HG03196 (cell line): ENCODE results near the gene ARHGAP22.

Experiments used
- ATAC-seq: cut with Tn5 transposase; IDR thresholded peaks from one replicate; pipeline ENCODE4 v1.9.1; 2021; ENCODE audit not compliant: unreplicated experiment

Gene ARHGAP22

DNA sequence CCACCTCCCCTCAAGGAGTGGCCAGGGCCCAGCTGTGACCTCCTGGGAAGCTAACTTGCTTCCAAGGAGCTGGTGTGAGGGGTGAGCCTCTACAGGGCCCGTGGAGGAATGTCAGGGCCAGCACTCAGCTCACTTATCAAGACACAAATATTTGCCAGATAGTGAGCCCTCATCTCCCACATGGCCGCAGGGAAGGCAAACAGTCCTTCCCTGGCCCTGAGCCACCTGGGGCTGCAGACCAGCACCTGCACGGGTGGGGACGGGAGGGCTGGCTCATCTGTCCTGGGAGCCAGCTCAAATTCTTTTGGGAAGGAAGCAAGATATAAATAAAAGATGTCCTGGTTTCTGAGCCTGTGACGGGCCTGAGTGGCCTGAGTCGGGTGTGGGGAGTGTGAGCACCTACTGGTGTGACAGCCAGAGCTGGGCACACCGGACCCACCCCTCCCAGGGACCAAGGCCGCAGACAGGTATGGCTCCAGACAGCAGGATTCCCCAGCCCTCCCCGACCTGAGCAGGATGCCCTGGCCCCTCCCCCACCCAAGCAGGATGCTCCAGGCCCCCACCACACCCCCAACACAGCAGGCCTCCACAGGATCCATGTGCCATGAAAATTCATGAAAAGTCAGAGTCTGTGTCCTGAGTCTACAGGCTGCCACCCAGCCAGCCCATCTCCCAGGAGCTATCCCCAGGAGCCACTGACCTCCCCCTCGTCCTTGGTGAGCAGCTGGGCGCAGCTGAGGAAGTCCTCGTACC, 150.4 kb downstream of the ARHGAP22 start:
- no peak for ATAC-seq

DNA sequence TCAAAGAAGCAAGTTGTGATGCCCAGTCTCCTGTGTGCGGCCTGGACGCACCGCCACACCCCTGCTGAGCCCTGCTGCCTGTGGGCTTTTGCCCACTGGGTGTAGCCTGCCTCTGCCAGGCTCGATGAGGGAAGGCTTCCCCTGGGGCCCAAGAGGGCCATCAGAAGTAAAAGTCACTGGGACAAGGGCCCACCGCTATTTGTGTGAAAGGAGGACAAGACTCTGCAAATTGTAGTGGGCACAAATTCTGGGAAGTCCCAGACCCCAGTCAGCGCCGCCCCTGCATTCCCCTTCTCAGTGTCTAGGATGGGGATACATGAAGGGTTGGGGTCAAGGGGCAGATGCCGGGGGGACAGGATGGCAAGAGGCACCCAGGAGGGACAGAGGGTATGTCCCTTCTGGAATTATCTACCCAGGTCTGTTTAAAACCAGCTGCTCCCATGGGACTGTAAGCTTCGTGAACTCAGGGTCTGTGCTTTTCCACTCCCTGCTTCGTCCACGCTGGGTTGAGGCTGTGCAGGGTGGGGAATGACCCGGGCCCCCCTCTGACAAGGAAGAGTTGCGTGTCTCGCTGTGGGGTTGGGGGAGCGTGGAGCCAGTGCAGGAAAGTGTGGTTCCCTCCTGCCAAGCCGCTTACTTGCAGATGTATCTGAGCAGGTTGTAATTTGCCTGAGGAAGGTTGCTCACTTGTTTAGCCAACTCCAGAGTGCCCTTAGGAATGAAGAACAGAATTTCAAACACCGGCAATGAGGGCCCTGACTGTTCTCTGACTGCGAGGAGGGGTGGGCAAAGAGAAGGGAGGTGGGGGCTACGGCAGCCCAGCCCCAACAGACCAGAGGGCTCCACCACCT, 151.2 kb downstream of the ARHGAP22 start:
- no peak for ATAC-seq

DNA sequence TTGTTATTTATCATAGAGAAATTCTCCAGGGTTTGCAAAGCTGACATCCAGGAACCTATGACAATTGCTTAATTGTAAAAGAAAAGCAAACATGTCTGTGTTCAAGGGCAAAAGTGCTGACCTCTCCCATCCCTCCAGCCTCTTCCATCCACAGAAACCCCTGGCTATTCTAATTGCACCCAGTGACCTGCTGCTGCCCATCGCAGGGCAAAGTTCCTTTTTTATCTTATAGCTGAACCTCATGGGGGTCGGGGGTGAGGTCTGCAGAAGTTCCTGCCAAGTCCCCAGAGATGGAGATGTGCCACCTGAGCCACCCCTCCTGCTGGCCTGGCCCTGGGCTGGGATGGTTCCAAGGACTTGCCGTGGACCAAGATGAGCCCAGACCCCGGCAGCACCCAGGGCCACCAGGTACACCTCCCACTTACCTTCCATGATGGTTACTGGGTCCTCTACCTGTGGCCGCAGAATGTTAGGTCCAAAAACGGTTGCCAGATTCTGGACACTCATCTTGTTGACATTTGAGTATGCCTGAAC, 151.9 kb downstream of the ARHGAP22 start:
- no peak for ATAC-seq

DNA sequence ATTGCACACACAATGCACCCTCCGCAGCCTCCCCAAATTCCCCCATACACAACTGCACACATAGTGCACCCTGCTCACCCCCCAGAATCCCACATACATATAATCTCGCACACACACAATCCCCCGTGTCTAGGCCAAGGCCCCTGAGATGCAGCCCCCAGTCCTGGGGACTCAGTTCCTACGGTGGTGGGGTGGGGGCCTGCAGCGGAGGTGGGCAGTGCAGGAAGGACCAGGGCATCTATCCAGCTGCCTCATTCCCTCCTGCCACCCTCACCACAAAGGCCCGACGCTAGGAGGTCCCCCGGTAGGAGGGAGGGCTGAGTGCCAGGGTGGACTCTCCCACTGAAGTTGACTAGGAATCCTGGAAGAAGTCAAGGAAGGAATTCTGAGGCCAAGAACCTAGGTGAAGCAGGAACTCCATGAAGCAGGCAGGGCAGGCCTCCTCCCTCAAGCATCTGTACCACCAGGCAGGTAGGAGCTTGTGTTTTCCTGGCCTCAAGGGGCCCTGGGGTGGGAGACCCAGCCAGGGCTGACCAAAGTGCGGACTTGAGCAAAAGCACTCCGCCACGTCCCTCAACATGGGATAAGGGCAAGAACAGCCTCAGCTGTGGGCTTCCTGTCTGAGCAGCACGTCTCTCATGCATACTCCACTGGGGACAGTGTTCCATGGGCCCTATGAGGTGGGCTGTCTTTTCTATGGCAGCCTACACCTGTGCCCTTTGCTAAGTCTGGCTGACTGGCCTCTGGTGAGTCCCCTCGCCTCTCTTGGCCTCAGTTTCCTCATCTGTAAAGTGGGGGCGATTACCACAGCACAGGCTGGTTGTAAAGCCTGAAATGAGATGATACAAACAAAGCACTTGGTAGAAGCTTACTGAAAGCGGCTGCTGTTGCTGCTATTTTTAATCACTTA, 152.6 kb downstream of the ARHGAP22 start:
- no peak for ATAC-seq

DNA sequence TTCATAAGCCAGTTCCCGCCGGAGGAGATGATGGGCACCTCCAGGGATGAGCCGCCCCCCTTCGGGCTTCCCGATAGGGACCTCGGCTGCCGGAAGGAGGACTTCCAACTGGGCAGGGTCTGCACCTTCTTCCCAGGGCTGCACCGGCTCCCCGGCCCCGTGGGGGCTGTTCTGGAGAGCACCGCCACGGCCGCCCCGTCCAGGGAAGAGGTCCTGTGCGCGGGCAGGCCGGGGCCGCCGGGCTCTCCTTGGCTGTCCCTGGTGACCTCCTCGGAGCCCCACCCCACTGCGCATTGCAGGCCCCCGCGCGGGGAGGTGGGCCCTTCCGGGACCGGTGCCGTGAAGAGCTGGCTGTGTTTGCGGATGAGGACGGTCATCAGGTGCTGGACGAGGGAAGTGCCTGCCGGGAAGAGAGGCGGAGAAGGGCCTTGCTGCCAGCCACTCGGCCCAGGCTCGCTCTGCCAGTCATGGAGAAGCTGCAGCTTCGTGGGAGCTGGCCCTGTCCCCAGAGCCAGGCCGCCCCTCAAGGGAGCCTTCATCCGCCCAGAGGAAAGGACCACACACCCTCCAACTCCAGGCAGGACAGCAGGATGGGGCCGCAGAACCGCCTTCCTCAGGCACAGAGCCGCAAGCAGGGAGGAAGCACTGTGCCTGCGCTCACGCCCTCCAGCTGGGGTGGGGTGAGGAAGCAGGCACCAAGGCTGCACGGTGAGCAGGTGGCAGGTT, 154.0 kb downstream of the ARHGAP22 start:
- ATAC-seq, result no peak

DNA sequence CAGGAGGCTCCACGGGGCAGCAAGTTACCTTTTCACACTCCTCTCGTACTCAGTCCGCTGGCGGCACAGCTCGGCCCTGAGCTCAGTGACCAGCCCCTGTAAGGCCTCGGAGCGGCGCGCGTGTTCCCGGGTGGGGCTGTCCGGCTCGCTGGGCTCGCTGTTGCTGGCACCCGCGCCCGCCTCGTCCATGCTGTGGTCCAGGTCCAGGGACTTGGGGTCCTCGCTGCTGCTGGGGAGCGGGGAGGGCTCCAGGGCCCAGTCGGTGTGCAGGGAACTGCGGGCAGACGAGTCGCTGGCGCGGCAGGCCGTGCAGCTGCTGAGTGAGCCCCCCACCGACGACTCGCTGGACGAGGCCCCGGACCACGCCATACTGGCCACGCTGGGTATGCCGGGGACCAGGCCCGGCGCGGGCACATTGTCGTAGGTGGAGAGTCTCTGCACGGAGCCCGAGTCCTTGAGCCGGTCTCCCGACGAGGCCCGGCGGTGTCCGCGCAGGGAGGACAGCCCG, 154.6 kb downstream of the ARHGAP22 start:
- ATAC-seq, result no peak

DNA sequence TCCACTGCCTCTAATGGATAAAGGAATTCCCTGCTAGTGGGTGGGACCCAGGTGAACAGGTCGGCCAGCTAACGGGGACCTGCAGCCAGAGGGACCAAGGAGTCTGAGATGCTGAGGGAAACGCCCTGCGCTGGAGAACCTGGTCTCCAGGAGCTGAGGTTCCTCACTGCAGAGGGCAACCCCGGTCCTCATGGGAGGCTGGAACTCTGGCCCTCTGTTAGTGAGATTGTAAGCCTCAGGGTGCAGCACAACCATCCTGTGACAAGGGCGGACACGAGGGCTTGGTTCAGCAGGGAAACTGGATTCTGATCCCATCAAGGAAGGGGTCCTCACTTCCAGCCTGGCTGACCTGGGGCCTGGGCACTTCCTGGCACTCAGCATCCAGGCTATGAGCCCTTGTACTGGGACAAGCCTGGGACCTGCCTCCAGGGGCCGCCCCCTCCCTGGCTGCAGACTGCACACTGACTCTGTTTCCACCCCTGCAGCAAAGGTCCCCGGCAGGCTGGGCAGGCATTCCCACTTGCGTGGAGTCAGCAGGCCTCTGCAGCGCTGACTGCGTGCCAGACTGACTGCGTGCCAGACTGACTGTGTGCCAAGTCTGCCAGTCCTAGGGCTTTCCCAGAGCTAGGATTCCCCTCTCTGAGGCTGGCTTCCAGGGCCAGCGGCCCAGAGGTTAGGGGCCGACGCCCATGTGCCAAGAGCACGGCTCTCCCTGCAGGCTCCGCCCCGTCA, 155.2 kb downstream of the ARHGAP22 start:
- ATAC-seq, result no peak

DNA sequence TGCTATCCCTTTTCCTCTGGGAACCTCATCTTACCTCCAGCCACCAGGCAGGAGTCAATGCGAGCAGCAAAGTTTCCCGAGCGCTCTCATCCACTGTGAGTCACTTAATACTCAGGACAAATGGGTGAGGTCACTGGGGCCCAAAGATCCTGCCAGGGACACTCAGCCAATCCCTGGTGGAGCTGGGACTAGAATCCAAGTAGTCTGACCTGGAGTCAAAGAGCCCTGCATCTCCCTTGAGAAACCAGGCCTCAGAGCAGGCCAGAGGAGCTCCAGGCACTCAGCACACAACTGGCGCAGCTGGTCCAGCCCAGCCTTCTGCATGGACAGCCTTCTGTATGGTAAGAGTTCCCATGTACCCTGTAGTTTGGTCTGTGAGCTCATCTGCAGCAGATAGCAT, 156.1 kb downstream of the ARHGAP22 start:
- ATAC-seq, result no peak

DNA sequence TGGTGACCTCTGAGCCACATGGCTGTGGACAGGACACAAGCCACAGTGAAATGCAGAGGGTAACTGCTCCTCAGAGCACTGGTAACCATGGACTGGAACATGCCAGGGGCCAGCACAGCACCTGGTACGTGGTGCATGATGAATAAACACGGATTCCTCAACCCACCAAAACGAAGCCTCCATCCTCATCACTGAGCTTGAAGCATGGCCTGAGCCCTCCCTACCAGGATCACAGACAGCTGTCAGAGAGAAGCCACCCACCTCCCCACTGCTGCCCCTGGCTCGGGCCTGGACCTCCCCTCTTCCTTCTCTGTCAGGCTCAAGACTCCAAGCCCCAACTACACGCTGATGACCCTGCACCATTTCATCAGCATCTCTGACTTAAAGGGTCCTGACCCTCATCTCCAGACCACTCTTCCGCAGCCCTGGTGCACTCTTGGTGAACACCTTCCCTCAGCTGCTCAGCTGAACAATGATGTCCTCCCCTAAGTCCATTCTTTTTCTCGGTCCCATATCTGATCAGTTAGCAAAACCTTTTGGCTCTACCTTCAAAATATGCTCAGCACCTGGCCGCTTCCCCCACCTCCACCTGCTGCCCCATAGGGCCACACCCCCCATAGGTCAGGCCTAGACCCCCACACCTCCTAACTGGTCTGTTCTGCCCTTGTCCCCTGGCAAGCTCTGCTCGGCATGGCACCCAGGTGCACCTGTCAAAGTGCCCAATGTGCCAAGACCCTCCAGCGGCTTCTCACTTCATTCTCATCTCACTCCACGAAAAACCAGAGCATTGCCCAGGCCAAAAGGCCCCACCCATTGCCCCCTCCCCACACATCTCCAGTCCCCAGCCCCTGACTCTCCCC, 157.3 kb downstream of the ARHGAP22 start:
- ATAC-seq, result no peak

DNA sequence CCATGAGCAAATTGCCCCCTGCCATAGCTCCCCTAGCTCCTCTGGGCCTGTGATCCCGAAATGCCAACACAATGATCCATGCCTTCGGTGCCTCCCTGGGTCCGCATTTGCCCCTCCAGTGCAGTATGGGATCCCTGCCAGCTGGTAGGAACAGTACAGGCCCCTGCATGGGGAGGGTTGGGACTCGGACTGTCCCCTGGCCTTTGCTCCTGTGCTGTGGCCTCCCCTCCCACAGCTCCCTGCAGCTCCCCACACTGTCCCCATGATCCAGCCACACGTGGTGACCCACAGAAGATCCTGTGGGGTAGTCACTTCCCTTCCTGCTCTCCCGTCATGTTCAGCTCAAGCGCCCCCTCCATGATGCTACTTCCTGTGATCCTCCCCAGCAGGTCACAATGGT, 158.1 kb downstream of the ARHGAP22 start:
- ATAC-seq, result no peak

DNA sequence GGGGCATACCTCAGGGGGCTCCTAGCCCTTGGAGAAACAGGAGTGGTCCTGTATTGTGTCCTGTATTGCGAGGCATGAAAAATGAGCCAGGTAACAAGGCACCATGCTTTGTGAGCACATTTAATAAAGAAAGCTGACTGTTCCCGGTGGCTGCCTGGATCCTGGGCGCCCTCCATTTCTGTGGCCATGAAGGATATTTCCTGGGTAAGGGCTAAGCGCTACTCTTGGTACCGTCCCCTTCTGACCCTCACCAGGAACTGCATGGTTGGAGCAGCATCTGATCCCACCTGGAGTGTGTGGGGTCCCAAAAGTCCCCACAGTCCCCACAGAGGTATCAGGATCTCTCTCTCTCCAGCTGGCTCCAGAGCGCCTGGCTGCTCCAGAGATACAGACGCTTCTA, 158.9 kb downstream of the ARHGAP22 start:
- ATAC-seq, result no peak

DNA sequence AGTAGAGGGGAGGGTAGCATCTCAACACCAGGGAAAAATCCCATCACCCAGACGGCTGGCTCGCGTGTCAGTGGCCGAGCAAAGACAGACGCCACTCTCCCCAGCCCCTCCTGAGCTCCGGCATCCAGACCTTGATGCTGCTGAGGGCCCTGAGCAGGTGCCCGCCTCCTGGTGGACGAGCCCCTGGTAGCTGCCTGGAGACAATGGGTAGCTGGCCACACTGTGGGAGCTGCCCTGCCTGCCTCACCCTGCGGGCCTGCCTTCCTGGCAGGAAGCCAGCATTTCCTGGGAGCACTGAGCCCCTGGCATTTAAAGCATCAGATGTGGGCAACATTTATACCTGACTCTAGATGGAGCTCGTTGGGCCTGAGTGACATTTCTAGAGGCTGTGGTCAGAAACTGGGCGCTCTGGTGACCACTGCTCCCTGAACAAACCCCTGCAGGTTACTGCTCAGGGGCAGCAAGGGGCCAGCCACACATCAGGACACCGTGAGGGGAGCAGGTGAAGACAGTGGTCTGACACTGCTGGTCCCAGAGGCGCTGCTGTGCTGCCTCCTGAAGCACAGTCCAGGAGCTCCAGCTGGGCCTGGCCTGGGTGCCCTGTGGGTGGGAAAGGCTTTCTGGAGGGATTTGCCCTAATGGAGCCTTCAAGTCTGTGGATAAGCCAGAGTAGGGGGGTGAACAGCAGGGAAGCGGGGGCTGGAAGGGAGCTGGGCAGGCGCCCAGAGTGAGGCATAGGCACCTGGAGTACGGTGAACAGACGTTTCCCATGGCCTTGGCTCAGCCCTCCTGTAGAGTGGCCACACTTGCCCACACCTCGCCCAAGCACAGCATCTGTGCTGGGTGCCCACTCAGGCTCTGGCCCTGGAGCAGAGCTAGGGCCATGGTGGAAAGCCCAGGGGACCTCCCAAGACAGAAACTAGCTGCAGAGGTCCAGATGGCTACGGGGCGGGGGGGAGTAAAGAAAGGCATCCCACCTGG, 159.7 kb downstream of the ARHGAP22 start:
- no peak for ATAC-seq

DNA sequence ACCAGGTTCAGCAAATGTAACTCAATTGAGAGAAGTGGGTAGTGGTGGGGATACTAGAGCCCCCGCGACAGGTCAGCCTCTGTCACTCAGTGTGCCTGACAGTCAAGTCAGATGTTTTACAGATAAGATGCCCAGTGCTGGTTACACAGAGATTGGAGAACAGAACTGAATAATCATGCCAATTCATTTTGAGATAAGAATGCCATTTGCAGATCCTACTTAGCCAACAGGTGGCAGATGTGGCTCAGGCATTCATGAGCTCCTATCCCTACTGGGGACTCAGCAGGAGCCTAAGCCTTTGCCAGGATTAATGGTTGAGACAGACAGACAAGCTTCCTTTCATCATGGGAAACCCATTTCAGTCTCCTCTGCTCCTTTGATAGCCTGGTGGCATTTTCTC, 160.6 kb downstream of the ARHGAP22 start:
- ATAC-seq, result no peak

DNA sequence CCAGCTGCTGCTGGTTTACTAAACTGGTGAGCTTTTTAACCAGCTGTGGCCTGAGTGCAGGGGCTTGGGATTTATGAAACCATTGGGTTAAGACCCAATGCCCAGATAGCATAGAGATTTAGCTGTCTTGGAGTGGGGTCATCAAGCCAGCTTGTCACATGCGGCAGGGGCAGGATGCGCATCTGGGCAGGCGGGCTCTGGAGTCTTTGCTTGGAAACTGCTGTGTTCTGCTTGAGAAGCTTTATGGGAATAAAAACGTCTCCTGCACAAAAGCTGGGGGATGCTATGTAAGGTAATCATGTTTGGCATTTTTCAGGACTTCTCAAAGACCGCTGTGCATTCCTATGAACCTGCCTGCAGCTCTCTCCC, 162.1 kb downstream of the ARHGAP22 start:
- no peak for ATAC-seq

DNA sequence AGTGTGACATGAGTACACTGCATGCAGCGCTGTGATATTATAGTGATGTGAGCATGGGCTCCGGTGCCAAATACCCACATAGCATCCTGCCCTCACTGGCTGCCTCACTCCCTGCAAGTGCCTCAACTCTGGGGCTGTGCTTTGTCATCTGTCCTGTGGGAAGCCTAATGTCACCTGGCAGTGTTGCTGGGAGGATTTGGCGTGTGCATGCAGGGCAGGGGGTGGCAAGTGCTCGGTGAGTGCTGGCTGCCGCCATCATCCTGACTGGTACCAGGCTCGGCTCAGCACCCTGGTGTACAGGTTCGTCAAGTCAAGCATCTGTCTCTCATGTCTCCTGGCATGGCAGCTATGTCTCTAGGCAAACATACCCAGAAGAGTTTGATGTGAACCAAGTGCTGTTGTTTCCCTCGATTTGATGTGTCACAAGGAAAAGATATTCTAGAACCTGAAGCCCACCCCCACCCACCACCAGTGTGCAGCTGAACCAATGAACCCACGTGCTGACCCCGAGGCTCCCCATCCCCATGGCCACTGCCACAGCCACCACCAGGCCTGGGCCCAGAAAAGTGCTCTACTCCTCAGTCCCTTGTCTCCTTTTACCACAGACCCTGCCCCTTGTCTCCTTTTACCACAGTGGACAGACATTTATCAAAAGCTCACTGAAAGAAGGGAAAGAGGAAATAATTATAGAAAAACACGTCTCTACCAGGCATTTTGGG, 162.6 kb downstream of the ARHGAP22 start:
- no peak for ATAC-seq

DNA sequence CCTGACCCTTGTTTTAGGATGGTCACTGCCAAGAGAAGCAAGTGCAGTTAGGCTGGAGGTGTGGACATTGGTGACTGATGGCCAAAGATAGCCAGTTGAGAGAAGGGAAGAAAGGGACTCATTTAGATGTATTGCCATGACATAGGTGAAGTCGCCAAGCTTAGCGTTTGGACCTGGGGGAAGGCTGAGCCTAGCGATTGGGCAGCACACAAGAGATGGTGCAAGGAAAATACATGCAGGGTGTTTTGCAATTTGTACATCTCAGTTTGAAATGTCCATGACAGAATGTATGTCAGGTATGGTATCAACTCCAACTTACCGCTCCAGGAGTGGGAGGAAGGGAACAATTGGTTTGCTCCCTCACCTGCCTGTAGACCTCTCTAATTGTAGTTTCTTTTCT, 164.1 kb downstream of the ARHGAP22 start:
- ATAC-seq, result no peak

DNA sequence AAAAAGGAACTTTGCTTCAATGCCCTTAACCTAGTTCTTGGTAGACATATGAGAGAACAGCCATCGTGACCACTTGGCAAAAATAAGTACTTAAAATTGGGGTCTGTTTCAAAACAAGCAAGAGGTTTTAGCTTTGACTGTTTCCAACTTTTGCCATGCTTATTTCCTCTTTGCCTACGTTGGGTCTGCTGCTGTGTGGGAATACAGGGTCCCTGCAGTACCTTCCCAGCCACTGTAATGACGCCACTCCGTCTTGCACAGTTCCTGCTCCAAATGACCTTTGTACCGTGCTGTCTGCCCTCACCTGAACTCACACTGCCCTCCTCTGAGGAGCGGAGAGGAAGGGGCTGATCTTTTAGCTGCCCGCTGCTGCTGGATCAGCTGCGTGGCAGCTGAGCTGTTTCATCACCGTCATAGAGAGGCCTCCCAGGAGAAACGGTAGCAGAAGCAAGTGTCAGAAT, 165.3 kb downstream of the ARHGAP22 start:
- no peak for ATAC-seq
